ENCODE results near the gene BICDL1.

- TF ChIP-seq CTCF (IDR thresholded peaks at IDR 0.05), result no peak
- no peak for TF ChIP-seq POLR2A (IDR thresholded peaks at IDR 0.05)
These were observed 24.8 kb downstream of the BICDL1 start for GRCh38 chr12:120013659-120014380.
